Neural cell (in vitro differentiated cells): Measurements from ENCODE around the gene TRAF3. TPM values are rescaled to one million over a fixed set of nuclear protein-coding genes. Genes with fewer than 3 reads are reported as not detected.

Experiments used
- H2AFZ ChIP-seq: fragments of 200-600, 300-800 bp; sonication (generic), shearing (Covaris generic); 2 replicates; pipeline ENCODE4 v1.6.0; 2014; ENCODE audit warnings: low read depth, mild to moderate bottlenecking, antibody characterized with exemption, low read length, moderate library complexity
- H3F3A ChIP-seq: fragments of 200-600 bp; shearing (Covaris generic); 2 replicates; pipeline ENCODE4 v1.6.1; 2016; ENCODE audit warnings: mild to moderate bottlenecking, moderate library complexity, mixed read lengths, antibody characterized with exemption, low read length; ENCODE audit not compliant: insufficient read depth, poor library complexity, severe bottlenecking
- H3K27ac ChIP-seq: fragments of 200-600, 300-800 bp; sonication (generic), shearing (Covaris generic); 2 replicates; pipeline ENCODE4 v1.5.1; 2014; ENCODE audit warnings: mild to moderate bottlenecking, low read length, moderate library complexity
- H3K27me3 ChIP-seq: fragments of 300-800, 200-600 bp; sonication (generic), shearing (Covaris generic); 2 replicates; pipeline ENCODE4 v1.6.0; 2014; ENCODE audit warnings: mild to moderate bottlenecking, low read depth, low read length, moderate library complexity; ENCODE audit not compliant: insufficient read depth
- H3K36me3 ChIP-seq: fragments of 300-800, 200-600 bp; sonication (generic), shearing (Covaris generic); 2 replicates; pipeline ENCODE4 v1.5.1; 2014; ENCODE audit warnings: mild to moderate bottlenecking, antibody characterized with exemption, low read length, moderate library complexity; ENCODE audit not compliant: insufficient read depth
- H3K4me2 ChIP-seq: fragments of 300-800, 200-600 bp; sonication (generic), shearing (Covaris generic); 2 replicates; pipeline ENCODE4 v1.6.0; 2014; ENCODE audit warnings: mild to moderate bottlenecking, low read length
- H3K4me3 ChIP-seq: fragments of 300-800, 200-600 bp; sonication (generic), shearing (Covaris generic); 2 replicates; pipeline ENCODE4 v1.5.1; 2014; ENCODE audit warnings: mild to moderate bottlenecking, low read length, moderate library complexity
- H3K79me2 ChIP-seq: fragments of 200-600 bp; shearing (Covaris generic); replicated peaks from 2 replicates; pipeline ENCODE4 v1.6.0; 2014; ENCODE audit warnings: mild to moderate bottlenecking, low read length, moderate library complexity; ENCODE audit not compliant: insufficient read depth
- H3K9ac ChIP-seq: fragments of 300-800, 200-600 bp; sonication (generic), shearing (Covaris generic); 2 replicates; pipeline ENCODE4 v1.6.1; 2016; ENCODE audit warnings: mild to moderate bottlenecking, low read length, mixed read lengths
- H3K9me2 ChIP-seq: fragments of 200-600 bp; shearing (Covaris generic); 2 replicates; pipeline ENCODE4 v1.6.1; 2016; ENCODE audit warnings: mild to moderate bottlenecking, low read length, mixed read lengths; ENCODE audit not compliant: insufficient read depth
- H3K9me3 ChIP-seq: fragments of 200-600, 300-800 bp; sonication (generic), shearing (Covaris generic); 2 replicates; pipeline ENCODE4 v1.6.1; 2016; ENCODE audit warnings: mild to moderate bottlenecking, mixed run types, low read length, moderate library complexity, mixed read lengths
- H4K20me1 ChIP-seq: fragments of 200-600 bp; shearing (Covaris generic); 2 replicates; pipeline ENCODE4 v1.6.1; 2016; ENCODE audit warnings: mild to moderate bottlenecking, mixed run types; ENCODE audit not compliant: insufficient read depth
- CTCF ChIP-seq: fragments of 450-650 bp; IDR thresholded peaks from 2 replicates; pipeline ENCODE4 v1.5.1; 2014; ENCODE audit warnings: antibody characterized with exemption, mild to moderate bottlenecking, moderate library complexity; ENCODE audit not compliant: poor library complexity, severe bottlenecking
- EP300 ChIP-seq: fragments of 450-650 bp; conservative IDR thresholded peaks from 2 replicates; pipeline ENCODE4 v1.6.1; 2014; ENCODE audit warnings: antibody characterized with exemption, mild to moderate bottlenecking, moderate library complexity; ENCODE audit not compliant: poor library complexity, severe bottlenecking
- EZH2 ChIP-seq: fragments of 200-600, 300-800 bp; shearing (Covaris generic), sonication (generic); IDR thresholded peaks from 2 replicates; pipeline ENCODE4 v1.6.1; 2014; ENCODE audit warnings: antibody characterized with exemption, low read length, borderline replicate concordance, mild to moderate bottlenecking; ENCODE audit not compliant: insufficient read depth, poor library complexity, severe bottlenecking
- MXI1 ChIP-seq: fragments of 450-650 bp; conservative IDR thresholded peaks from 2 replicates; pipeline ENCODE4 v1.6.1; 2014; ENCODE audit warnings: antibody characterized with exemption, mild to moderate bottlenecking; ENCODE audit not compliant: poor library complexity, severe bottlenecking
- POLR2AphosphoS5 ChIP-seq: IDR thresholded peaks from 2 replicates; pipeline ENCODE4 v1.6.1; 2012
- RAD21 ChIP-seq: fragments of 450-650 bp; conservative IDR thresholded peaks from 2 replicates; pipeline ENCODE4 v1.6.1; 2014; ENCODE audit warnings: antibody characterized with exemption, mild to moderate bottlenecking, moderate library complexity
- SMC3 ChIP-seq: fragments of 450-650 bp; conservative IDR thresholded peaks from 2 replicates; pipeline ENCODE4 v1.6.1; 2014; ENCODE audit warnings: antibody characterized with exemption, mild to moderate bottlenecking, moderate library complexity; ENCODE audit not compliant: poor library complexity
- TAF1 ChIP-seq: IDR thresholded peaks from 2 replicates; pipeline ENCODE4 v1.6.1; 2012; ENCODE audit warnings: low read depth
- polyA plus RNA-seq: library from polyadenylated mRNA; depleted of rRNA; stranded (reverse); fragments of >200 nt; gene quantifications from 2 replicates; pipeline ENCODE4 v1.2.3, GENCODE V29; 2014
- TF ChIP-seq, protein P1 (sequence below): IDR thresholded peaks from 2 replicates; pipeline ENCODE4 v1.6.1; 2012; ENCODE audit warnings: borderline replicate concordance

TRAF3 gene
- polyA plus RNA-seq, 1 donor from 2014 or later: 13.3 TPM

DNA sequence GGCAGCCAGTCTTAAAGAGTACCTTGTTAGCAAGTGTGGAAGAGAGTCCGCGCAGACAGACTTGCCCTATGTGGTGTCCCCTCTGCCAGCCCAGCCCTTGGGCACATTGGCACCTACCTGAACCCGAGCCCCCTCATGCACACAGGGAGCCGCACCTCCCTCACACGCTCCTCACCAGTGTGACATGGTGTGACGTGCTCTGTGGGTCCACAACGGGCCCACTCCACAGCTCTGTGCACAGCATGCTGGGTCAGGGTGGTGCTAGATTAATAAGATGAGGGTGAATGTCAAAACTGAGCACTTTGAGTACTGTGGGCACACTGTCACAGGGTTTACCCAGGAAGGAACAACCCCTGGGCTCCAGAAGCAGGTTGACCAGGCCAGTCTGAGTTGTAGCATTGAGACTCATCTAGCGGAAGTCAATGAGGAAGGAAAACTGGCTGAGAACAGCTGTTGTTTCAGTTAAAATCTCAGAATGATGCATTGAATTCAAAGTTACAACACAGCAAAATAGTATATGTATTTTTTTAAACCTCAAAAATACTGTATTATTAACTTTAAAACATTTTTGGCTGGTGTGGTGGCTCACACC is 91.8 kb downstream of the TRAF3 start:
- Histone ChIP-seq H3K9me2 (no peaks in the 10 kb centered on the region), H3K36me3 (no peaks in the 10 kb centered on the region), H3K9me3 (no peaks in the 10 kb centered on the region), H3K4me3 (no peak overlapping the region), H3K9ac (no peak overlapping the region), H3K27ac (no peak overlapping the region), H3K79me2 (no peaks in the 10 kb centered on the region), H3K27me3 (no peaks in the 10 kb centered on the region), H2AFZ (no peak overlapping the region), H3K4me2 (no peak overlapping the region), H4K20me1 (no peaks in the 10 kb centered on the region), H3F3A (no peaks in the 10 kb centered on the region)
- TF ChIP-seq SMC3 (no peak), TAF1 (no peak), CTCF (no peak), MXI1 (no peak), RAD21 (no peak), POLR2AphosphoS5 (no peak)
- TF ChIP-seq, protein P1, sequence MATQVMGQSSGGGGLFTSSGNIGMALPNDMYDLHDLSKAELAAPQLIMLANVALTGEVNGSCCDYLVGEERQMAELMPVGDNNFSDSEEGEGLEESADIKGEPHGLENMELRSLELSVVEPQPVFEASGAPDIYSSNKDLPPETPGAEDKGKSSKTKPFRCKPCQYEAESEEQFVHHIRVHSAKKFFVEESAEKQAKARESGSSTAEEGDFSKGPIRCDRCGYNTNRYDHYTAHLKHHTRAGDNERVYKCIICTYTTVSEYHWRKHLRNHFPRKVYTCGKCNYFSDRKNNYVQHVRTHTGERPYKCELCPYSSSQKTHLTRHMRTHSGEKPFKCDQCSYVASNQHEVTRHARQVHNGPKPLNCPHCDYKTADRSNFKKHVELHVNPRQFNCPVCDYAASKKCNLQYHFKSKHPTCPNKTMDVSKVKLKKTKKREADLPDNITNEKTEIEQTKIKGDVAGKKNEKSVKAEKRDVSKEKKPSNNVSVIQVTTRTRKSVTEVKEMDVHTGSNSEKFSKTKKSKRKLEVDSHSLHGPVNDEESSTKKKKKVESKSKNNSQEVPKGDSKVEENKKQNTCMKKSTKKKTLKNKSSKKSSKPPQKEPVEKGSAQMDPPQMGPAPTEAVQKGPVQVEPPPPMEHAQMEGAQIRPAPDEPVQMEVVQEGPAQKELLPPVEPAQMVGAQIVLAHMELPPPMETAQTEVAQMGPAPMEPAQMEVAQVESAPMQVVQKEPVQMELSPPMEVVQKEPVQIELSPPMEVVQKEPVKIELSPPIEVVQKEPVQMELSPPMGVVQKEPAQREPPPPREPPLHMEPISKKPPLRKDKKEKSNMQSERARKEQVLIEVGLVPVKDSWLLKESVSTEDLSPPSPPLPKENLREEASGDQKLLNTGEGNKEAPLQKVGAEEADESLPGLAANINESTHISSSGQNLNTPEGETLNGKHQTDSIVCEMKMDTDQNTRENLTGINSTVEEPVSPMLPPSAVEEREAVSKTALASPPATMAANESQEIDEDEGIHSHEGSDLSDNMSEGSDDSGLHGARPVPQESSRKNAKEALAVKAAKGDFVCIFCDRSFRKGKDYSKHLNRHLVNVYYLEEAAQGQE: no peak

DNA sequence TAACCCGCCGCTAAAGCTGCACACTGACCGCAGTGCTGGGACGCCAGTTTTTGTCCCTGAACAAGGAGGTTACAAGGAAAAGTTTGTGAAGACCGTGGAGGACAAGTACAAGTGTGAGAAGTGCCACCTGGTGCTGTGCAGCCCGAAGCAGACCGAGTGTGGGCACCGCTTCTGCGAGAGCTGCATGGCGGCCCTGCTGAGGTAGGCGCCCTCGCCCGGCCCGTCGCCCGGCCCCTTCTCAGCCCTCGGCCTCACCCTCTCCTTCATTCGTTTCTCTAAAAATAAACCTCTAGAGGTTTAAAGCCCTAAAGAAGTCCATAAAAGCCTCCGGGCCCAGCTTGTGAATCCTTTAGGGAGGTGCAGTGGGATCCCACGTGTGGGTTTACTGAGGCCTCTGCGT is 93.0 kb downstream of the TRAF3 start:
- no peak overlapping the region for H3K27ac ChIP-seq
- no peak overlapping the region for H3K4me2 ChIP-seq
- H3K27me3 ChIP-seq: no peaks in the 10 kb centered on the region
- H3K36me3 ChIP-seq: no peaks in the 10 kb centered on the region
- H3F3A ChIP-seq: no peaks in the 10 kb centered on the region
- H3K9ac ChIP-seq: no peak overlapping the region
- H3K4me3 ChIP-seq: no peak overlapping the region
- TF ChIP-seq EZH2 (no peak), RAD21 (no peak), SMC3 (no peak), CTCF (no peak), POLR2AphosphoS5 (no peak), EP300 (no peak), MXI1 (no peak), TAF1 (no peak)
- TF ChIP-seq, protein P1: no peak
- H3K9me3 ChIP-seq: no peaks in the 10 kb centered on the region
- no peaks in the 10 kb centered on the region for H3K79me2 ChIP-seq
- no peaks in the 10 kb centered on the region for H3K9me2 ChIP-seq
- no peaks in the 10 kb centered on the region for H4K20me1 ChIP-seq
- H2AFZ ChIP-seq: no peak overlapping the region
